HCT116 (cell line): ENCODE measurements around the gene PCNT. TPM values are rescaled to one million over a fixed set of nuclear protein-coding genes. Genes with fewer than 3 reads are reported as not detected.
A peak's percentile ranks its signal among the peaks of the same experiment; 100 is the strongest.

Source experiments
- ATAC-seq: fragments of 200-7000 bp; cut with Tn5 transposase; 2 replicates; pipeline ENCODE4 v1.9.1; 2020; ENCODE audit warnings: mild to moderate bottlenecking, moderate library complexity
- BruUV-seq: library from RNA; stranded (reverse); fragments of 400-500 nt; replicated peaks from 2 replicates; lab custom pipeline; 2021; lab: Mats Ljungman, UMichigan
- CTCF ChIA-PET: fragments of 300-600 bp; sonication (Branson Sonifier 250); formaldehyde crosslinking; loops from one replicate; lab custom pipeline; 2021; ENCODE audit warnings: antibody characterized with exemption; lab: Charles Lee
- POLR2A ChIA-PET: fragments of 300-600, 350-600 bp; sonication (Branson Sonifier 250); formaldehyde crosslinking; loops from one replicate; lab custom pipeline; 2021; ENCODE audit warnings: antibody characterized with exemption; lab: Charles Lee
- RAD21 ChIA-PET, 2 experiments: fragments of 300-600 bp; sonication (Branson Sonifier 250); formaldehyde crosslinking; loops; one replicate each; lab custom pipeline; 2023; ENCODE audit warnings: low total read pairs in 2 of 2; ENCODE audit not compliant: uncharacterized antibody in 2 of 2, unreplicated experiment in 2 of 2, low non-redundant PET in 1 of 2; lab: Charles Lee
- DNase-seq: peaks from one replicate; pipeline ENCODE4 v3.0.0-alpha.2; 2010; ENCODE audit warnings: low read depth, low spot score
- H2AFZ ChIP-seq: fragments of 200-600 bp; shearing (Covaris generic), sonication (generic); 2 replicates; pipeline ENCODE4 v1.6.1; 2017; ENCODE audit warnings: low read depth, mixed run types, mixed read lengths, antibody characterized with exemption, low read length; ENCODE audit not compliant: poor library complexity, severe bottlenecking
- H3K27ac ChIP-seq: 2 replicates; pipeline ENCODE4 v1.5.1; 2012; ENCODE audit warnings: low read depth, low read length
- H3K27me3 ChIP-seq: fragments of 200-600 bp; sonication (generic); 2 replicates; pipeline ENCODE4 v1.6.1; 2016; ENCODE audit warnings: mixed run types, low read length, mixed read lengths; ENCODE audit not compliant: insufficient read depth
- H3K36me3 ChIP-seq, 2 experiments: fragments of 200-500 bp in 1 of 2; fragments of 200-600 bp in 1 of 2; sonication (Bioruptor generic) in 1 of 2; sonication (generic) in 1 of 2; 2 replicates each; pipeline versions ENCODE4 v1.5.1 to v1.6.1; 2014 to 2016; ENCODE audit warnings: low read length in 2 of 2, inconsistent platforms in 1 of 2, mixed read lengths in 1 of 2, mixed run types in 1 of 2; ENCODE audit not compliant: insufficient read depth in 2 of 2, control insufficient read depth in 1 of 2
- H3K4me1 ChIP-seq, 2 experiments: fragments of 200-600 bp in 1 of 2; sonication (generic) in 1 of 2; 2 replicates each; pipeline versions ENCODE4 v1.5.1 to v1.6.1; 2012 to 2017; ENCODE audit warnings: low read length in 2 of 2, inconsistent platforms in 1 of 2, mild to moderate bottlenecking in 1 of 2, mixed read lengths in 1 of 2, mixed run types in 1 of 2, moderate library complexity in 1 of 2; ENCODE audit not compliant: insufficient read depth in 2 of 2, control insufficient read depth in 1 of 2
- H3K4me2 ChIP-seq: fragments of 200-600 bp; sonication (generic); 2 replicates; pipeline ENCODE4 v1.6.1; 2017; ENCODE audit warnings: mixed run types, low read length, mixed read lengths
- H3K4me3 ChIP-seq, 2 experiments: fragments of 200-600 bp in 1 of 2; sonication (generic) in 1 of 2; replicated peaks in 1 of 2; 2 replicates each; pipeline ENCODE4 v1.5.1; 2011 to 2016; ENCODE audit warnings: low read length in 2 of 2, control low read depth in 1 of 2, low read depth in 1 of 2, mild to moderate bottlenecking in 1 of 2, mixed read lengths in 1 of 2, mixed run types in 1 of 2
- H3K79me2 ChIP-seq: fragments of 200-600 bp; sonication (generic); 2 replicates; pipeline ENCODE4 v1.6.1; 2017; ENCODE audit warnings: mild to moderate bottlenecking, mixed run types, low read length, moderate library complexity, mixed read lengths; ENCODE audit not compliant: insufficient read depth
- H3K9ac ChIP-seq: fragments of 200-600 bp; sonication (generic); 2 replicates; pipeline ENCODE4 v1.6.1; 2016; ENCODE audit warnings: low read length, mixed read lengths
- H3K9me2 ChIP-seq: fragments of 200-600 bp; sonication (generic), shearing (Covaris generic); 2 replicates; pipeline ENCODE4 v1.6.1; 2017; ENCODE audit warnings: mixed run types, mild to moderate bottlenecking, moderate library complexity; ENCODE audit not compliant: insufficient read depth
- H3K9me3 ChIP-seq, 2 experiments: fragments of 200-500 bp in 1 of 2; fragments of 200-600 bp in 1 of 2; sonication (Bioruptor generic) in 1 of 2; sonication (generic) in 1 of 2; 2 replicates each; pipeline ENCODE4 v1.6.1; 2014 to 2017; ENCODE audit warnings: low read length in 2 of 2, mixed read lengths in 2 of 2, inconsistent platforms in 1 of 2, low read depth in 1 of 2, mild to moderate bottlenecking in 1 of 2, mixed run types in 1 of 2, moderate library complexity in 1 of 2; ENCODE audit not compliant: control insufficient read depth in 1 of 2, insufficient read depth in 1 of 2
- H4K20me1 ChIP-seq: fragments of 200-600 bp; sonication (generic), shearing (Covaris generic); 2 replicates; pipeline ENCODE4 v1.6.1; 2017; ENCODE audit warnings: mixed run types, mild to moderate bottlenecking, moderate library complexity; ENCODE audit not compliant: insufficient read depth
- EGR1 ChIP-seq: IDR thresholded peaks from 2 replicates; pipeline ENCODE4 v1.6.1; 2012; ENCODE audit warnings: low read depth
- POLR2AphosphoS5 ChIP-seq: IDR thresholded peaks from 2 replicates; pipeline ENCODE4 v1.6.1; 2011; ENCODE audit warnings: mild to moderate bottlenecking, low read depth, low read length, moderate library complexity
- RAD21 ChIP-seq: IDR thresholded peaks from 2 replicates; pipeline ENCODE4 v1.6.1; 2012; ENCODE audit warnings: low read depth, mild to moderate bottlenecking
- SRF ChIP-seq: IDR thresholded peaks from 2 replicates; pipeline ENCODE4 v1.6.1; 2012; ENCODE audit warnings: low read depth
- TCF7L2 ChIP-seq: IDR thresholded peaks from 2 replicates; pipeline ENCODE4 v1.7.0; 2011; ENCODE audit warnings: borderline replicate concordance, inconsistent platforms; ENCODE audit not compliant: insufficient read depth, insufficient read length; ENCODE audit errors: extremely low read depth
- intact Hi-C: fragments of 100-400 bp; cut with micrococcal nuclease; formaldehyde crosslinking; loops from 2 replicates; pipeline ENCODE4 v1.10.0; 2022
- total RNA-seq: library from RNA; stranded (reverse); gene quantifications from one replicate; pipeline ENCODE4 v1.2.1, GENCODE V29; 2021; ENCODE audit not compliant: unreplicated experiment
- TF ChIP-seq, protein P1 (sequence below): IDR thresholded peaks from 2 replicates; pipeline ENCODE4 v1.6.1; 2012
- TF ChIP-seq, protein P2 (sequence below): IDR thresholded peaks from 2 replicates; pipeline ENCODE4 v1.6.1; 2012; ENCODE audit warnings: low read depth

The PCNT gene
- total RNA-seq, 1 experiment from 2014 or later, result 43.6 TPM

DNA sequence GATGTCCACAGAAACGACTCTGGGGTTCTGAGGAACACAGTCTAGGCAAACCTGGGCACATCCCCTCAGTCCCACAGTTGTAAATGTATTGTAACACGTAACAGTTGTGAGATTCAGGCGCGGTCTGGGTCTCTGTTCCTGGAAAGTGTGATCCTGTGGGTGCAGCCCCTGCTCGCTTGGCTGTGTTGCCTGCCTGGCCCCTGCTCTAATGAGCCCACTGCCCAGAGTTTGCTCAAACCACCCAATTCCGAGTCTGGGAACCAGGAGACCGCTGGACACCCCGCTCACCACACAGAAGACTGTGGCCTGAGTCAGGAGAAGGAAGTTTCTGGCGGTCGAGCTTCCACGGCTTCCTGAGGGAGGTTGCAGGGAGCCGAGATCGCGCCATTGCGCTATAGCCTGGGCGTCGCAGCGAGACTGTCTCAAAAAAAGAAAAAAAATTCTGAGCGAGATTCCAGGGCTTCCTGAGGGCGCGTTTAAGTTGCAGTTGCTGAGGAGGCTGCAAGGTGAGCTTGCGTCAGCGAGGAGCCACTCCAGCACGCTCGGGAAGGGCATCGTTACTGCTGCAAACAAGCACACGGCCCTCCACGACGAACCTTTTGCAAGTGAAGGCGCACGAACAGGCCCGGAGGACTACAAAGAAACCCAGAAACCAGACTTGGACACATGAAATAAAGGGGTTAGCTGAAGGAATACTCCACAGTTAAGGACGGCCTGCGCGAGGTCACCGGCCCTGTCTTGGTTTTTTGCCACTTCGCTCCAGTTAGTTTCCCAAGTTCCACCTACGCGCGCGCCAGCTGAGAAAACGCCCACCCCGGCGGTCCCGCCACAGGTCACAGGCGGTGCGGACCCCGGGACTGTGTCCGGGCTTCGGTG lies 1.4 kb upstream of the PCNT start:
- ATAC-seq, result no peak
- Histone ChIP-seq H3K9me3 (no peaks in the 10 kb centered on the region), H3K4me1 (peaks cover 25 to 40% of the 10 kb centered on the region in 2 experiments), H3K4me3 (peak overlapping the region; percentile 89 to 93), H2AFZ (no peak overlapping the region), H3K9ac (peak overlapping the region; percentile 98), H3K4me2 (peak overlapping the region; percentile 74), H3K9me2 (no peaks in the 10 kb centered on the region), H3K79me2 (peaks cover 43% of the 10 kb centered on the region), H3K27me3 (no peaks in the 10 kb centered on the region), H3K36me3 (no peaks in the 10 kb centered on the region), H4K20me1 (no peaks in the 10 kb centered on the region)
- intact Hi-C loops, result loop anchor here (2.0 to 10.0 kb wide), 2 partner anchors 36 to 348 kb away; partner anchors contain the start of gene YBEY
- POLR2A ChIA-PET, result no interaction called here
- RAD21 ChIA-PET, result no interaction called here
- no peak for DNase-seq
- no TSS peak for BruUV-seq
- CTCF ChIA-PET, result no interaction called here
- no peak for TF ChIP-seq EGR1
- no peak for TF ChIP-seq SRF
- TF ChIP-seq, protein P1, sequence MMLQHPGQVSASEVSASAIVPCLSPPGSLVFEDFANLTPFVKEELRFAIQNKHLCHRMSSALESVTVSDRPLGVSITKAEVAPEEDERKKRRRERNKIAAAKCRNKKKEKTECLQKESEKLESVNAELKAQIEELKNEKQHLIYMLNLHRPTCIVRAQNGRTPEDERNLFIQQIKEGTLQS, result no peak
- TF ChIP-seq POLR2AphosphoS5, result no peak; the same call in 1 of the 2 replicates
- TF ChIP-seq RAD21, result no peak
- TF ChIP-seq TCF7L2, result no peak
- TF ChIP-seq, protein P2, sequence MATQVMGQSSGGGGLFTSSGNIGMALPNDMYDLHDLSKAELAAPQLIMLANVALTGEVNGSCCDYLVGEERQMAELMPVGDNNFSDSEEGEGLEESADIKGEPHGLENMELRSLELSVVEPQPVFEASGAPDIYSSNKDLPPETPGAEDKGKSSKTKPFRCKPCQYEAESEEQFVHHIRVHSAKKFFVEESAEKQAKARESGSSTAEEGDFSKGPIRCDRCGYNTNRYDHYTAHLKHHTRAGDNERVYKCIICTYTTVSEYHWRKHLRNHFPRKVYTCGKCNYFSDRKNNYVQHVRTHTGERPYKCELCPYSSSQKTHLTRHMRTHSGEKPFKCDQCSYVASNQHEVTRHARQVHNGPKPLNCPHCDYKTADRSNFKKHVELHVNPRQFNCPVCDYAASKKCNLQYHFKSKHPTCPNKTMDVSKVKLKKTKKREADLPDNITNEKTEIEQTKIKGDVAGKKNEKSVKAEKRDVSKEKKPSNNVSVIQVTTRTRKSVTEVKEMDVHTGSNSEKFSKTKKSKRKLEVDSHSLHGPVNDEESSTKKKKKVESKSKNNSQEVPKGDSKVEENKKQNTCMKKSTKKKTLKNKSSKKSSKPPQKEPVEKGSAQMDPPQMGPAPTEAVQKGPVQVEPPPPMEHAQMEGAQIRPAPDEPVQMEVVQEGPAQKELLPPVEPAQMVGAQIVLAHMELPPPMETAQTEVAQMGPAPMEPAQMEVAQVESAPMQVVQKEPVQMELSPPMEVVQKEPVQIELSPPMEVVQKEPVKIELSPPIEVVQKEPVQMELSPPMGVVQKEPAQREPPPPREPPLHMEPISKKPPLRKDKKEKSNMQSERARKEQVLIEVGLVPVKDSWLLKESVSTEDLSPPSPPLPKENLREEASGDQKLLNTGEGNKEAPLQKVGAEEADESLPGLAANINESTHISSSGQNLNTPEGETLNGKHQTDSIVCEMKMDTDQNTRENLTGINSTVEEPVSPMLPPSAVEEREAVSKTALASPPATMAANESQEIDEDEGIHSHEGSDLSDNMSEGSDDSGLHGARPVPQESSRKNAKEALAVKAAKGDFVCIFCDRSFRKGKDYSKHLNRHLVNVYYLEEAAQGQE, result no peak
- TF ChIP-seq, all 23 proteins: peak for 0
- H3K27ac ChIP-seq, result peak overlapping the region; percentile 96
